HG02642 (cell line): ENCODE measurements around the gene CHST1.

Experiments
- ATAC-seq: cut with Tn5 transposase; IDR thresholded peaks from one replicate; pipeline ENCODE4 v1.9.1; 2021; ENCODE audit warnings: mild to moderate bottlenecking; ENCODE audit not compliant: unreplicated experiment, poor library complexity

CHST1 gene, protein sequence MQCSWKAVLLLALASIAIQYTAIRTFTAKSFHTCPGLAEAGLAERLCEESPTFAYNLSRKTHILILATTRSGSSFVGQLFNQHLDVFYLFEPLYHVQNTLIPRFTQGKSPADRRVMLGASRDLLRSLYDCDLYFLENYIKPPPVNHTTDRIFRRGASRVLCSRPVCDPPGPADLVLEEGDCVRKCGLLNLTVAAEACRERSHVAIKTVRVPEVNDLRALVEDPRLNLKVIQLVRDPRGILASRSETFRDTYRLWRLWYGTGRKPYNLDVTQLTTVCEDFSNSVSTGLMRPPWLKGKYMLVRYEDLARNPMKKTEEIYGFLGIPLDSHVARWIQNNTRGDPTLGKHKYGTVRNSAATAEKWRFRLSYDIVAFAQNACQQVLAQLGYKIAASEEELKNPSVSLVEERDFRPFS

DNA sequence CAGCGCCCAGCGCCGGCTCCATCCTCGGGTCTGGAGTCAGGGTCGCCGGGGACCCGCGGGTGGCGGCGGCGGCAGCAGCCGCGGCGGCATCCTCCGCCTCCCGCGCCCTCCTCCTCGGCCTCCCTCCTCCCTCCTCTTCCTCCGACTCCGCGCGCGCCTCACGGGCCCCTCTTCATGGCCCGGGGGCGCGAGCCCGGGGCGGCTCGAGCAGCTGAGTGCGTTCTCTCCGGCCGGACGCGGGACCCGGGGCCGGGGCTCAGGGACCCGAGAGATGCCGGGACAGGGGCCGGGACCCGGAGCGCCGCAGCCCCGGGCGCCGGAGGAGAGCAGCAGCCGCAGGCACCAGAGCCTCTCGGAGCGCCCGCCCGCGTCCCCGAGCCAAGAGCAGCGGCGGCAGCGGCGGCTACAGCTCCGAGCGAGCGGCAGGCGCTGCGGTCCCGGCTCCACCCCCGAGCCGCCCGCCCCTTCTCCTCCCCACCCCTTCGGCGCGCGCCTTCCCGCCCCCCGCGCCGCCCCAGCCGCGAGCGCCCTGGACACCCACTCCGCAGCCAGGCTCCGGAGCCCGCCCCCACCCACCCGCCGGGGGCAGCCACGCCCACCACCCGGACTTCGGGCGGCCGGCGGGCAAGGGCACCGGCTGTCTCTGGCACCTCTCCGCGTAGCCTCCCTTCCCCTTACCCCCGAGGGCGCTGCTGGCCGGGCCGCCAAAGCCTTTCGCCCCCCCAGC, at the start of gene CHST1:
TSS of gene CHST1 (minus strand) at position 417 of the 727 bp plus-strand sequence. CDS start 14,699 bp downstream, outside the sequence.
- ATAC-seq, result no peak

DNA sequence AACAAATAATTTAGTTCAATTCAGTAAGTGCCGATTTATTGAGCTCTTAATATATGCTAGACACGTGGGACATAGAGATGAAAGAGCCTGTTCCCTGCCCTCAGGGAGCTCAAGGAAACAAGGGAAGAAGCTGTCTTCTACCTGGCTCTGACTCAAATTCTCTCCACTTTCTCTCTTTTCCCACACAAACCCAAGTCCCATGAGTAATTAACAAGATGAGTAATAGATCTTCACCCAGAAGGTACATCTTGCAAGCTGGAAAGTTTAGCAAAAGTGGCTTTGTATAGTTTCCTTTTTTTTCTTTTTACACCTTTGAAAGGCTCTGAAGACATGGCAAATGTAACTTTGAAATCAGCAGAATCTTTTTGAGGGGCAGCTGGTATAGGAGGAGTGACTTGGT, 48.2 kb upstream of the CHST1 start:
- ATAC-seq, result no peak

DNA sequence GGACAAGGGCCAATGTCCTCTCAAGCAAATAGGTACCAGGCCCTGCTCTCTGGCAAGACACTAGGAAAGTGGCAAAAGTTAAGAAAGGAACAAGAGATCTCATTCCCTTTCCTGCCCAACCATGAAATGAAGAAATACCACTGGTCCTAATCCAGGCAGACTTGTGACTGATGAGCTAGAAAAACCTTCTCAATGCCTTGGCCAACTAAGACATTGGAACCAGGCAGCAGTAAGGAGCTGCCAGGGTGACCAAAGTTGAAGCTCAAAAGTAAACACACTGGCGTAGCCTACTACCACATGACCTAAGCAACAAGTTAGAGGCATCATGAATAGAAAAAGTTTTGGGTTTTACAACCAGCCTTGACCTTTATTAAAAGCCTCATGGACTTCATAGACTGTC, 45.1 kb upstream of the CHST1 start:
- ATAC-seq, result no peak

DNA sequence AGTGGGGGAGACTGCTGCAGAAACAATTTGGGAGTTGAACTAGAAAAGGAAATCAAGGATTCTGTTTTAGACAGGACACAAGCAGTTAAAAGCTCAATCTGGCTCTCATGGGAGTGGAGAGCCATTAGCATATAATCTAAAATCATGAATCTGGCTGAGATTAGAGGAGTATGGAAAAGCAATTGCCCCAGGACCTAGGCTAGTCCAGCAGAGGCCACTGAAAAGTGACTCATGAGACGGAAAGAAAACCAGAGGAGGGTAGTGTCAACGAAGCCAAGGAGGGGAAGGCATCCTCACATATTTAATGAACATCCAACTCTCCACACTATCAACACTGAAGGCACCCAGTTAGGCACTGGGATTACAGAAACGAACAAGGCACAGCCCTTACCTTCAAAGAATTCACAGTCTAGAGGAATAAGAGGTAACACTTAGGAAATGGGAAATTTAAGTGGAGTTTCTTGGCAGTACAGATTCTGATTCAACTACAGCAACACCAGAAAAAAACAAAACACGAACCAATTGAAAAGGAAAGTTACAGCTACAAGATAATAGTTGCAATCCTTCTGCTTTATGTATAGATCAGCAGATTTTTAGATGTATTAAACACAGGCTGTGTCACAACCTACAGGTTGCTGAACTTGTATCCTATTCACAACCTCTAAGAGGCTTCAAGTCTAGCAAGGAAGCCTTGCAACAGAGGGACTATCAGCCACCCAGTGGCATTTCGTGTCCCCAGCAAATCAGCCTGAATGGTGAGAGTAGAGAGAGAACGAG, 43.7 kb upstream of the CHST1 start:
- ATAC-seq, result no peak

DNA sequence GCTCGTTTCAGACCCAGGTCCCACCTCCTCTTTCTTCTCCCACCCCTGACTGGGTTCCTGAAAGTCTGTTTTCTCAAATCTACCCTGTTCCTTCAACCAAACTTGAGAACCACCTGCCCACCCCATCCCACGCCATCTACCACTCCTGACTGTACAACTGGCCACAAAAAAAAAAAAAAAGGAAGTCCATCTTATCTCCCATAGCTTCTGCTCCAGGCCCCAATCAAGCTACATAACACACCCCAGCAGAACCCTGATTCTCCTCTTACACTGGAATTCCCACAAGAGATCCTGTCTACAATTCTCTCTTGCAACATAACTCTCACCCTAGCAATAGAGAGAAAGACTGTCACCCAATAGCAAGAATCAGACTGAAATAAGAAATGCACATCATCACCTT, 39.2 kb upstream of the CHST1 start:
- ATAC-seq, result no peak

DNA sequence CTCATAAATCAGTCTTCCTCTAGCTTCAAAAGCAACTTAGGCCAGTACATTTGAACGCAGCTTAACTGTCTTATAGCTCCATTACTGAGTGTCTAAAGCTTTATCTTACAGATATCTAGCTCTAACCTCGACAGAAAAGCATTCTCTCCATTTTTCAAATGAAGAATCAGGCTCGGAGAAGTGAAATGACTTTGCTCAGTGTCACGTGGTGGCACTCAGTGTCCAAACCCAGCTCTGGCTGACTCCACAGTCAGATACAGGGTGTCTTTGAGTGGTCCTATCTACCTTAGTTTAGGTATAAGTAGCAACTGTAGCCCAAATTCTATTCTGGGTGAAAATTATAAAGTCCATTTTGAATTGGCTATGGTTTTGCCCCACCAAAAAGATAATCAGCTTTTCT, 38.7 kb upstream of the CHST1 start:
- ATAC-seq, result no peak

DNA sequence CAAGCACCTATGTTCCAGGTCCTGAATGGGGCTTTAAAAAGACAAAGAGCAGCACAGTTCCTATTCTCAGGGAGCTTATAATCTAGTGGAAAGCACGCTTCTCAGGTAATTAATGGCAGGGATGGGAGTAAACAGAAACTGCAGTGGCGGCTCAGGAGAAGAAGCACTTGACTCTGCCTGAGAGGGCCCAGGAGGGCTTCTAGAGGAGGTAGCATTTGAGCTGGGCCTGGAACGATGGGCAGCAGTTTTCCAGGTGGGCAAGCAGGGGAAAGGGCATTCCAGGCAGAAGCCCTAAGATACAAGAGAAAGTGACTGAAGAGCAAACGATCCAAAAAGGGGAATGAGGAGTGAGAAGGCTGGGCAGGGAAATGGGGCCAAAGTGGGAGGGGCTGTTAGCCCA, 37.1 kb upstream of the CHST1 start:
- no peak for ATAC-seq

DNA sequence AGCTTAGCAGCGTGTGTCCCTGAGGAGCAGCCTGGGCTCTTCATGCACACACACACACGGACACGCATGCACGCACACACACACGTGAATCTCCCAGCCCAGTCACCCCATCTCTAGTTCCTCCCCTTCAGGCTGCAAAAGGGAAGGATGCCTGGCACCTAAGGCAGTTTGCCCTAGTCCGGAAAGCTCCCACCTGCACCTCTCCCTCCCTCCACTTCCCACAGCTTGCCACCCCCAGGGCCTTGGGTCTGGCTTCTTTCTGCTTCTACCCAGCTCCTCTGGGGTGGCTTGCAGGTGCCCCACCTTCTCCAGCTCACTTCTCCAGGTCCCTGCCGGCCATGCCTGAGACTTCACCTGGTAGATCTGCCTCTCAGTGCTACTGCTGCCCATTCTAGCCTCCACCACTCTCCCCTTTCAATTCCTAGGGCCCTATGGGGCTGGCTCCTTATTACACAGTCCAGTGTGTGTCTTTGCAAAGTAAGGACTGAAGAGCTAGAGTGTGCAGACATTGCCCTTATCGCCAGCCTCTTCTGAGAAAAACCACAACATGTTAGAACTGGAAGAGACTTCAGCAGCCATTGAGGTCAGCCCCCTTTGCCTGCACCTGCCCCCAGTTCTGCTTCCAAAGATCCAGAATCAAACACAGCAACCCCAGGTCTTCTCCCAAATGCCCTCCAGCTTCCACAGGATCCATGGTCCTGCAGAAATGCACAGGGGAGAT, 33.5 kb upstream of the CHST1 start:
- no peak for ATAC-seq

DNA sequence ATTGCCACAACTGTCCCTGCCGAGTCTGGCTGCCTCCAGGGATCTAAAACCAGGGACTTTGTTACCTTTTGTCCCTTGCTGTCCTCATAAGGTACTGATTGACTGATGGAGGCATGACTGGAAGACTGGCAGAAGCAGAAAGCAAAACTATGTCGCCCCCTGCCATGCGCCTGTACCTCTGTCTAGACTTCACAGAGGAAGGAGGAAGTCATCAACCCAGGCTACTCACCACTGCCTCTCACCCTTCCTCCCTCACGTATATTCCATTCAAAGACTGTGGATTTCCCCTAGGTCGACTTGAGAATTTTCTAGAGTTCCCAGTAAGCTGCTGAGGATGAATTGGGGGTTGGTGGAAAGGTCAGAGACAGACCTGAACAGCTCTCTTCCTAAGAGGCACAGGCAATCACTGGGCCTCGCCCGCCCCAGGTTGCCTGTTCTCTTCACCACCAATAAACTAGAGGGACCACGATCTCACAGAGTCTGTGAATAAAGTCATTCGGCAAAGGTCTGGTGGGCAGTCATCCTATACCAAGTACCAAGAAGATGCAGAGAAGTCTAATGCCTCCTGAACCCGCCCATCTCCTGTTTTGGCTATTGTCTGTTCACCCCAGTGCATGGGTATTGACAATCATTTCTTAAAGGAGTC, 27.5 kb upstream of the CHST1 start:
- no peak for ATAC-seq

DNA sequence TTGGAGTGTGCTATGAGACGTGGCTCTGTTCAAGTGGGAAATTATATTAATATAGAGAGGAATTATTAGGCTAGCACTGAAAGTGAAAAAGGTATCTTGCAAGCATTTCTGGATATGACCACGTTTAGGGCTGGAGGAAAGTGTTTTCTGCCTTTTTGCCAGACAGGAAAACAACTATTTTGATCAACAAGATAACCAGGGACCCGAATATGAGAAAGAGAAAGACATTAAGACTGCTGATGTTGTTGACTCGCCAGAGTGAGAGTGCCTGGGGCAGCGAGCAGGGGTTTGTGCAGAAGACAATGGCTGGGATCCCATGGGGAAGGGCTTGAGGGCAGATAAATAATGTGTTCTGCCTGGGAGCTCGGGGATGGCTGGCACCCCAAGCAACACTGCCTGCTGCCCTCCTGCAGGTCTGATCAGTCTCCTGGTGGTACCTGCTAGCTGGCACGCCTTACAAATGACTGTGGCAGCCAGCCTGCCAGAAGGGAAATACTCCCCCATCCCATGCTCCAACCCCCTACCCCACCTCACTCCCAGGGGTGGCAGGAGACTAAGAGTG, 23.1 kb upstream of the CHST1 start:
- ATAC-seq, result no peak

DNA sequence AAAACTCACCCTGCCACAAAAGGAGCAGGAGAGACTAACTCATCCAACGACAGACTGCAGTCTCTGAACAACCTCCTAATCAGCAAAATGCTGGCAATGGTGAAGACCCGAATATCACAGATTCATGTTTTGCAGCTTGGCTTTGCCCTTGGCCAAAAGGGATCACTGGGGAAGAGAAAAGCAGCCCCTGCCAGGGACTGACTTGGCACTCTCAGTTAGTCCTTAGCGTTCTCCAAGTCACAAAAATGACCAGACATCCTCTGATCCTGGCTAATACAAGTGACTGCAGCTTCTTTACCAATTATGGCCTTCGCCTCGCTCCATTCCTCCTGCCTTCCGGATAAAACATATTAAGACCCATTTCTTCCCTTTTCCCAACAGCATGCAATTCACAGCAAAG, 22.4 kb upstream of the CHST1 start:
- no peak for ATAC-seq

DNA sequence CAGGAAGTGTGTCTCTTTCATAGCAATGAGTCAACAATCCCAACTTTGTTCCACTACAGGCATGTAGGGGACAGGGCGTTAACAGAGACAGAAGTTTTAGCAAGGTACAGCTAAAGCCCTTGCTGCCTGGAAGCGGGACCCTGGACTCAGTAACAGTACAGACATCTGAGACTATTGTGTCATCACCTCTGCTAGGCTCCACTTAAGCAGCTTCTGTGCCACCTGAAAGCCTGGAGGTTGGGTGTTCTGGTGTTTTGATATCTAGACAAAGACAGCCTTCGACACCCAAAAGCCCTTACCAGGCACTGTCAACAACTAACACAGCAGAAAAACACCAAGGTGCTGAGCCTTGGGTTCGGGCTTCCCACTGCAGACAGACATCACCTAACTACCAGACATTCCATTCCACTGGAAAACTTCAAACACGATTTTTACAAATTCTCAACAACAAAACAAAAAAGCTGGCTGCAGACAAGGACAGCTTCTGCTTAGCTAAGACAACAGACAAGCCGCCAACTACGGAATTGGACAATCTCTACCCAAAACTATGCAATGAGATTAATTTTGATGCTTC, 20.6 kb upstream of the CHST1 start:
- ATAC-seq, result no peak

DNA sequence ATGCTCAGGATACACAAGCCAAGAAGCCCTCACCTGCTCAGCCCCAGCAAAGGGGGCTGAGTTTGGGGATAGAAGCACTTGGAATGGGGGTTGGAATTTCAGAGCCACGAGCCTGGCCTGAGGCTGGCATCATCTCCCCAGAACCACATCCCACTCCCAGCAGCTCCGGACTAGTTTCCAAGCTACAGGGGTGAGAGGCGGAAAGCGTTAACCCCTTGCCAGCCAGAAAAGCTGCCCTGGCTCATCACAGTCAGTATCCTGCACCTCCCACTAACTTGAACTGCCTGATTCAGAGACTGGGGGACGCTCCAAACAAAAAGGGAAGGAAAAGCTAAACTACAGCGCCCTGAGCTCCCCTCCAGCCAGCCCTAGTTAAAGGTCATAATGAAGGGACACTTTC, 19.0 kb upstream of the CHST1 start:
- no peak for ATAC-seq

DNA sequence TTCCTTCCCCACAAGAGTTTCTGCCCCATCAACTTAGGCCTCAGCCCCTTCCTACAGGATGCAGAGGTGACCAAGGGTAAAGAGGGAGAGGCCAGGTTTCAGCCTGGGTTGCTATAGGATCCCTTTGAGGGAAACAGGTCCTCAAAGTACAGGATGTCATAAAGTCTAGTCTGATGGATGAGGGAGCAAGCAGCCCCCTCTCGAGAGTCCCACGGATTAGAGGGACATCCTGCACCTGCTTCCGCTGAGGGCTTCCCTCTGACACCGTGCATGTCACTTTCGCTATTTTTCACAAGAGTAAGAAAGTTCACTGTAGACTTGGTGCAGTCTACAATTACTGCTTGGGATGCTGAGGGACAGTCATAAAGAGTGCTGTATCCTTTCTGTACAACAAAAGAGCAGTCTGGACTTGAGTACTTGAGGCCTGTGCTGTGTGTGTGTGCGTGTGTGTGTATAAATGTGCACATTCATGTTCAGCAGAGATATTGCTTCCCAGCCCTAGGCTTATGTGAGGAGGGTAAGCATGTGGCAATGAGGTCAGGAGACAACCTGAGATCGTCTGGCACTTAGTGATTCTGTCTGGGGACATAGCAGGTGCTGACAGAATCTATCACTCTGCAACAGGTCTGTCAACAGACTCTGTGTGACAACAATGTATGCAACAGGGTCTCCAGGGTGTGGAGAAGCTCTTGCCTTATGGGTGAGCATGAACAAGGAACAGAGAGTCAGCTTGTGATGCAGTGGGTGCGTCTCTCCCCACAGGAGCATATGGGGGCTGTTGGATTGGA, 18.0 kb upstream of the CHST1 start:
- ATAC-seq, result no peak

DNA sequence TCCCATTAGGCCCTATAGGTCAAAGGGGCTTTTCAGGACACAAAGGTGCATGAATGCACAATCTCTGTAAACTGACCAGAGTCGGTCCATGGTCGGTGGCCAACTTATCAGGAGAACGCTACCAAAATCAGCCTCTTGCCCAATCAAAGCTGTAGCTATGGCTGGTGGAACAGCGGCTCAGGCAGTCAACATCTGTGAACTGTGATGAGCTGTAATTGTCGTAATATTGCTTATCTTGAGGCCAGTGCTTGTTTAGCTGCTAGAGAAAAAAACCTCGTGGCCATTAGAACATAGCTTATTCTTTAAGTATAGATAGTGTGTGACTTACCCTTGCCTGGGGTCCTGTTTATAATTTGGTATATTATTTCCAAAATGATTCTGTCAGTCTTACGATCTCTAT, 14.4 kb upstream of the CHST1 start:
- no peak for ATAC-seq

DNA sequence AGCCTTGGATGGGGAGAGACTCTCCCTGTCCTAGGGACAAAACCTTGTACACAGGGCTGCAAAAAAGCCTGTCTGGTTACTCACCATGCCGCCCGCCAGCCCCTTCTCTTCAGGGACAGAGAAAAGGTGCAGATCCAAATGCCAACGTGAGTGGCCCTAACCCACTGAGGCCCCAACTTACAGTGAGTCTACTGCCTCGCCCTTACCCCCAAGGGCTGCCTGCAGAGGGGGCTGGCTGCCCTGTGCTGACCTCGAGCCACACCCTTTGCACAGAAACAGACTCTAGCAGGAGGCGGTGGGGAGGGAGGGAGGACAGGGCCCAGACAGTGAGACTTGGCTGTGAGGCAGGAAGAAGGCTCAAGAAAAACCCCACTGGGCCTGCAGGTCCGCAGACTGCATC, 13.6 kb upstream of the CHST1 start:
- ATAC-seq, result no peak

DNA sequence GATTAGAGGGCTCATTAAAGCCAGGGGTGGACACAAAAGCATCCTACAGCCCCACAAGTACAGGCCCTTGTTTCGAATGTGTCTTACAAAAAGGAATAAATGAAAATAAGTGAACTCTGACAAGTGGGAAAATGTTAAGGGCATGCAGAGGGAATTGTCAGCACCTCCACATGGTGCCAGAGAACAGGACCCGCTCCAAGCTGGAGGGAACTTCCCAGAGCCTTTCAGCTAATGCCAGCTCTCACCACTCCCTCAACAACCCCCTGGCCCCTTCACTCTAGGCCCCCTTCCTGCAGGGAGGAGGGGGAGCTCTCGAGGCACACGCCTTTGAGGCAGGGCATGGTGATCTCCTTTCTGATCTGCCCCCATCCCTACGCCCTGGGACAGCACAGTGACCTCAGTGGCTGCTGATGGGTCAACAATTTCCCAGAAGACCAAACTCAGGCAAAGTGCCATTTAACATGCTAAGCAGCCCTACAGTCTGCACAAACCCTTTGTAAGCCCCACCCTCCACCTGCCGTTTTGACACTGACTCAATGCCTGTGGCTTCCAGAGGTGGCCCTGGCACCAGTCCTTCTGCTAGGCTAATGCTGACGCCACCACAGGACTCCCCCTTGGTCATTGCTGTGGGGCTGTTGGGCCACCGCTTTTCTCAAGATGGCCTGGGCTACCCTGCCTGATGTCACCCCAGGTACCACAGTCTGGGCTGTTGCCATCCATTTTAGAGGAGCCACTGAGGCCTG, 12.5 kb upstream of the CHST1 start:
- no peak for ATAC-seq
